CD1c-positive myeloid dendritic cell (primary cell): Measurements from ENCODE around the gene ERVK3-1.
A peak's percentile ranks its signal among the peaks of the same experiment; 100 is the strongest.

ENCODE experiments used
- DNase-seq: peaks from one replicate; pipeline ENCODE4 v3.0.0-alpha.2; 2016; ENCODE audit errors: extremely low spot score

The ERVK3-1 gene

DNA sequence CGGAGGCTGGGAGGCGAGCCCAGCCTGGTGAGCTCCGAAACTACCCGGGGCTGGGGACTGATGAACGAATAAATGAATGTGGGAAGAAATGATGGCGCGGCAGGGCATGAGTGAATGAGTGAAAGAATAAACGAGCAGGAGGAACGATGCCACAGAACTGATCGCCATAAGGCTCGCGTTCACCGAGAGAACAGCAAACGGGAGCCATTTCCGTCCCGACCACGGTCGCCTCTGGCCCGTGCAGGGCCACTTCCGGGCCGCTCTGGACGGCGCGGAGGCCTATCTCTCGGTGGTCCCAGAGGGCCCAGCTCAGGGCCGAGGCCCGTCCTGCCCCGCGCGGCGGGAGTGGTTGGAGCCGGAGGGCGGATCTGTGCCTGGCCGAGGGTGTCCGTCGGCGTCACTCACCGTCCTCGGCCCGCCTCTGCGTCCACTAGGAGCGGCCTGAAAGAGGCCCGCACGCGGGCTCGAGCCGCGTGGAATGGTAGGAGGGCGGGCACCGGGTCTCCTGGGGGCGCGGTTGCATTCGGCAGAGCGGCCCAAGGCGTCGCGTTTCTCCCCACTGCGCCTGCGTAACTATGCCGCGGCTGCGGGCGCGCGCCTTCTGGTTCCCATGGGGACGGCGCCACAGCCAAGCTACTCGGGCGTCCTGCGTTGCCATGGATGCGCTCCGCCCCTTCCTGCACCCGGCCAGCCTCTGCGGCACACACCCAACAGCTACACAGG lies 57.3 kb downstream of the ERVK3-1 start, which contains the start of gene ZNF497:
TSS of gene ZNF497 (minus strand) at position 480 of the 723 bp plus-strand sequence. CDS start 5,116 bp downstream, outside the sequence.
- peak; percentile 98 for DNase-seq

DNA sequence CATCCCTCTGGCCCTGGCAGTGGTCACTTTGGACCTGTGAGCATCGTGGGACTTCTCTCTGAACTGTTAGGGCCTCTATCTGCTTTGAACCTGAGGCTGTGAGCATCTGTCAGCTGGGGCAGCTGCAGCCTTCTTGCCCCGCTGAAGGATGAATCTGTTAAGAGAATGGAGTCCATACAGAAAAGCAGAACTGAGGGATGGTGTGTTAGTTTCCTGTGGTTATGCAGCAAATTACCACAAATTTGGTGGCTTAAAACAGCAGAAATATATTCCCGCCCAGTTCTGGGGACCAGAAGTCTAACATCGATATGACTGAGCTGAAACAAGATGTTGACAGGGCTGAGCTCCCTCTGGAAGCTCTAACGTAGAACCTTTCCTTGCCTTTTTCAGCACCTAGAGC lies 59.0 kb downstream of the ERVK3-1 start:
- DNase-seq = peak; percentile 39
